ENCODE measurements around the gene AXIN1.
"Not testable (repeated sequence)": the region's sequence is repeated elsewhere in the genome, so short reads cannot be mapped to it uniquely, and the experiment has no call there.

AXIN1 gene

GRCh38 chr16:280991-281659 lies 71.4 kb downstream of the AXIN1 start:
- DNase-seq, result no peak

GRCh38 chr16:280552-280951 lies 72.0 kb downstream of the AXIN1 start, which contains the start of gene ARHGDIG:
Gene ARHGDIG (plus strand): TSS chr16:280591. CDS start chr16:280681, 90 bp downstream.
- no peak for DNase-seq

GRCh38 chr16:280005-280460 lies 72.5 kb downstream of the AXIN1 start:
- no peak for DNase-seq

- no peak for DNase-seq
These were observed 73.0 kb downstream of the AXIN1 start for GRCh38 chr16:279531-279930.

- DNase-seq, result no peak
These were observed 73.6 kb downstream of the AXIN1 start for GRCh38 chr16:278863-279366.

- no peak for DNase-seq
These were observed 76.0 kb downstream of the AXIN1 start for GRCh38 chr16:276426-277077.

- DNase-seq, result no peak
These were observed 76.7 kb downstream of the AXIN1 start, which contains the start of gene RGS11 for GRCh38 chr16:275786-276232. Gene RGS11 (minus strand): TSS chr16:275944. CDS start chr16:275911, 33 bp downstream.

- no peak for DNase-seq
These were observed 77.4 kb downstream of the AXIN1 start for GRCh38 chr16:275041-275641.

- no peak for DNase-seq
These were observed 78.7 kb downstream of the AXIN1 start for GRCh38 chr16:273547-274421.

GRCh38 chr16:272633-273546 lies 79.6 kb downstream of the AXIN1 start:
- no peak for DNase-seq

- DNase-seq, result no peak
These were observed 81.9 kb downstream of the AXIN1 start for GRCh38 chr16:270381-271255.

GRCh38 chr16:269061-269796 lies 83.3 kb downstream of the AXIN1 start:
- no peak for DNase-seq

- no peak for DNase-seq
These were observed 84.1 kb downstream of the AXIN1 start for GRCh38 chr16:268141-269053.

- DNase-seq, result not testable (repeated sequence)
These were observed 85.0 kb downstream of the AXIN1 start for GRCh38 chr16:267562-267961.

GRCh38 chr16:266258-267164 lies 86.0 kb downstream of the AXIN1 start:
- no peak for DNase-seq

- DNase-seq, result no peak
These were observed 86.8 kb downstream of the AXIN1 start for GRCh38 chr16:265711-266110.

GRCh38 chr16:265002-265529 lies 87.5 kb downstream of the AXIN1 start:
- DNase-seq, result no peak
